ENCODE data around the gene ELF3. TPM values are rescaled to one million over a fixed set of nuclear protein-coding genes. Genes with fewer than 3 reads are reported as not detected.

ELF3 gene
- total and polyA plus RNA-seq, 2 of the 13 experiments (the other 11 are each of a cell fraction or from before 2014, with no cell fraction given): 11.5 to 55.1 TPM

- TF ChIP-seq MLXIP (CRISPR knock-in tag; IDR thresholded peaks at IDR 0.05; ENCODE audit: borderline replicate concordance): no peak
- no peak for TF ChIP-seq ZNF879 (CRISPR knock-in tag; IDR thresholded peaks at IDR 0.05)
- TF ChIP-seq ZNF570 (CRISPR knock-in tag; IDR thresholded peaks at IDR 0.05; ENCODE audit: borderline replicate concordance): no peak
- TF ChIP-seq ZNF780A (CRISPR knock-in tag; IDR thresholded peaks at IDR 0.05): no peak
- TF ChIP-seq FOXA1 (IDR thresholded peaks at IDR 0.05): no peak
- peak; percentile 64 for TF ChIP-seq FOXA1 (CRISPR knock-in tag; IDR thresholded peaks at IDR 0.05)
- TF ChIP-seq, protein P1, sequence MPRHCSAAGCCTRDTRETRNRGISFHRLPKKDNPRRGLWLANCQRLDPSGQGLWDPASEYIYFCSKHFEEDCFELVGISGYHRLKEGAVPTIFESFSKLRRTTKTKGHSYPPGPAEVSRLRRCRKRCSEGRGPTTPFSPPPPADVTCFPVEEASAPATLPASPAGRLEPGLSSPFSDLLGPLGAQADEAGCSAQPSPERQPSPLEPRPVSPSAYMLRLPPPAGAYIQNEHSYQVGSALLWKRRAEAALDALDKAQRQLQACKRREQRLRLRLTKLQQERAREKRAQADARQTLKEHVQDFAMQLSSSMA (CRISPR knock-in tag; IDR thresholded peaks at IDR 0.05): no peak
- TF ChIP-seq FOXK1 (CRISPR knock-in tag; IDR thresholded peaks at IDR 0.05; ENCODE audit: borderline replicate concordance, low read depth): no peak
- TF ChIP-seq HDAC2 (CRISPR knock-in tag; IDR thresholded peaks at IDR 0.05): peak; percentile 67; the same call in 1 of the 2 replicates
- TF ChIP-seq, protein P2, sequence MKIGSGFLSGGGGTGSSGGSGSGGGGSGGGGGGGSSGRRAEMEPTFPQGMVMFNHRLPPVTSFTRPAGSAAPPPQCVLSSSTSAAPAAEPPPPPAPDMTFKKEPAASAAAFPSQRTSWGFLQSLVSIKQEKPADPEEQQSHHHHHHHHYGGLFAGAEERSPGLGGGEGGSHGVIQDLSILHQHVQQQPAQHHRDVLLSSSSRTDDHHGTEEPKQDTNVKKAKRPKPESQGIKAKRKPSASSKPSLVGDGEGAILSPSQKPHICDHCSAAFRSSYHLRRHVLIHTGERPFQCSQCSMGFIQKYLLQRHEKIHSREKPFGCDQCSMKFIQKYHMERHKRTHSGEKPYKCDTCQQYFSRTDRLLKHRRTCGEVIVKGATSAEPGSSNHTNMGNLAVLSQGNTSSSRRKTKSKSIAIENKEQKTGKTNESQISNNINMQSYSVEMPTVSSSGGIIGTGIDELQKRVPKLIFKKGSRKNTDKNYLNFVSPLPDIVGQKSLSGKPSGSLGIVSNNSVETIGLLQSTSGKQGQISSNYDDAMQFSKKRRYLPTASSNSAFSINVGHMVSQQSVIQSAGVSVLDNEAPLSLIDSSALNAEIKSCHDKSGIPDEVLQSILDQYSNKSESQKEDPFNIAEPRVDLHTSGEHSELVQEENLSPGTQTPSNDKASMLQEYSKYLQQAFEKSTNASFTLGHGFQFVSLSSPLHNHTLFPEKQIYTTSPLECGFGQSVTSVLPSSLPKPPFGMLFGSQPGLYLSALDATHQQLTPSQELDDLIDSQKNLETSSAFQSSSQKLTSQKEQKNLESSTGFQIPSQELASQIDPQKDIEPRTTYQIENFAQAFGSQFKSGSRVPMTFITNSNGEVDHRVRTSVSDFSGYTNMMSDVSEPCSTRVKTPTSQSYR (CRISPR knock-in tag; IDR thresholded peaks at IDR 0.05; ENCODE audit: borderline replicate concordance): no peak
- TF ChIP-seq RARA (CRISPR knock-in tag; IDR thresholded peaks at IDR 0.05): peak; percentile 76
- no peak for TF ChIP-seq MBNL3 (CRISPR knock-in tag; conservative IDR thresholded peaks at IDR 0.05)
- TF ChIP-seq FOXO1 (CRISPR knock-in tag; IDR thresholded peaks at IDR 0.05): peak; percentile 19; the same call in 1 of the 2 replicates
- no peak for TF ChIP-seq DNMT3B (CRISPR knock-in tag; conservative IDR thresholded peaks at IDR 0.05)
- TF ChIP-seq KLF15 (CRISPR knock-in tag; IDR thresholded peaks at IDR 0.05; ENCODE audit: borderline replicate concordance): no peak
- TF ChIP-seq, protein P3, sequence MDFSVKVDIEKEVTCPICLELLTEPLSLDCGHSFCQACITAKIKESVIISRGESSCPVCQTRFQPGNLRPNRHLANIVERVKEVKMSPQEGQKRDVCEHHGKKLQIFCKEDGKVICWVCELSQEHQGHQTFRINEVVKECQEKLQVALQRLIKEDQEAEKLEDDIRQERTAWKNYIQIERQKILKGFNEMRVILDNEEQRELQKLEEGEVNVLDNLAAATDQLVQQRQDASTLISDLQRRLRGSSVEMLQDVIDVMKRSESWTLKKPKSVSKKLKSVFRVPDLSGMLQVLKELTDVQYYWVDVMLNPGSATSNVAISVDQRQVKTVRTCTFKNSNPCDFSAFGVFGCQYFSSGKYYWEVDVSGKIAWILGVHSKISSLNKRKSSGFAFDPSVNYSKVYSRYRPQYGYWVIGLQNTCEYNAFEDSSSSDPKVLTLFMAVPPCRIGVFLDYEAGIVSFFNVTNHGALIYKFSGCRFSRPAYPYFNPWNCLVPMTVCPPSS (IDR thresholded peaks at IDR 0.05): no peak
- TF ChIP-seq BHLHE40 (IDR thresholded peaks at IDR 0.05; ENCODE audit: low read length): 0 out of 2 replicates have a peak, but pooled peaks have one; percentile 13
- TF ChIP-seq TOPORS (CRISPR knock-in tag; IDR thresholded peaks at IDR 0.05): 0 out of 2 replicates have a peak, but pooled peaks have one; percentile 47
Measured at GRCh38 chr1:202056644-202057334, 46.4 kb downstream of the ELF3 start (continued).
